Activated CD8-positive, alpha-beta memory T cell treated with anti-CD3 and anti-CD28 coated beads, Interleukin-2, amount 50 U/mL, for 48 hours (primary cell): ENCODE data around the gene NXN.
"Not testable (repeated sequence)": the region's sequence is repeated elsewhere in the genome, so short reads cannot be mapped to it uniquely, and the experiment has no call there.

Experiments used
- DNase-seq: peaks from one replicate; pipeline ENCODE4 v3.0.0-alpha.2; 2020

NXN gene

DNA sequence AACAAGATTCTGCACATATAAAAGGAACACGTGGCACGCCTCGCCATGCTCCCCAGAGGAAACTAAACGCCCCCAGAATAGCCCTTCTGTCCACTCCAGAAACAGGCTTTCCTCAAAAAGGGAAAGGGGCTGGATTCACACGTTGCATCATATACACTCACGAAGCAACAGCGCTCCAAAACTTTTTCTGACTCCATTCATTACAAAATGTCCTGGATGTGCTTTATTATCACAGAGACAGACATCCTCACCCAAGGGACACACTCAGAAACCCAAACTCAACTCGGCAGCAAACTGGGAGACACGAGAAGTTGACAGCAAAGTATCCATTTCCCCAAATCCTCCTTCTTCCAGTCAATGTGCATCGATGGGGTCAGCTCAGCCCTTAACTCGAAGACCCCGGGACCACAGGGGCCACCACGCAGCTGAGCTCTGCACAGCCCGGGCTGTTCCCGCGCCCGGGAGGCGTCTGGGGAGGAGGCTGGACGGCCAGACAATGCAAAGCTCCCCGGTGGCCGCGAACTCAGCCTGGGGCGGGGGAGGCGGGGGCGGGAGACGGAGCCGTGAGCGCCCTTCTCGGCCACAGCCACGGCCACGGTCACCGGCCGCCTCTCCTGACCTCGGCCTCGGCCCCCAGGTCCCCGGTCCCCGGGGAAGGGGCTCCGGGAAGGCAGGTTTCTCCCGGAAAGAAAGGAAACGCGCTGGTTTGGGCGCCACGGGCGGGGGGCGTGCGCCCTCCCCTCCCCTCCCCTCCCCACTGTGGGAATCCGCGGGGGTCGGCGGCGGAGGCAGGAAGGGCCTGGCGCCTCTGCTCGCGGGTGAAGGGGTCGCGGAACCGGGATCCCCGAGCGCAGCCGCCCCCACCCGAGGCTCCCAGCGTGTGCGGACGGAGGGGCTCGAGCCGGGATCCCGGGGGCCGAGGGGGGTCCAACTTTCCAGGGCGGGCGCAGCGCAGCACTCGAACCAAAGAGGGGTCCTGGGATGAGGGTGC is 1.2 kb downstream of the NXN start:
- no peak for DNase-seq

DNA sequence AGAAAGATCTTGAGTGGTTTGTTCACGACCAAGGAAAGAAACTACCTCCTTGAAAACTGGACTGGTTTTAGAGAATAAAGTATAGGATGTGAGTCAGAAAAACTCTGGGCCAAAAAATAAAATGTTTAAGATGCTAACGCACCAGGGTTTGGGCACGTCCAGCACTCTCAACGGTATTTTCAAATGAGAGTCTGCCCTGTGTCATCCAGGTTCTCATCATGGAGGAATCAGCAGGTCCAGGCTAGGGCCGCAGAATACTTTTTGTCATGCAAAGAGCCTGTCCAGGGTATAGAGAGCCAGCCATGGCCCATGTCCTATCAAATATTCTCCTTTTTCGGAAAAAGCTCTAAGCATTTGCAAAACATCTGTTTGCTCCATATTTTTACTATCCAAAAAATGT is 2.4 kb downstream of the NXN start:
- no peak for DNase-seq

DNA sequence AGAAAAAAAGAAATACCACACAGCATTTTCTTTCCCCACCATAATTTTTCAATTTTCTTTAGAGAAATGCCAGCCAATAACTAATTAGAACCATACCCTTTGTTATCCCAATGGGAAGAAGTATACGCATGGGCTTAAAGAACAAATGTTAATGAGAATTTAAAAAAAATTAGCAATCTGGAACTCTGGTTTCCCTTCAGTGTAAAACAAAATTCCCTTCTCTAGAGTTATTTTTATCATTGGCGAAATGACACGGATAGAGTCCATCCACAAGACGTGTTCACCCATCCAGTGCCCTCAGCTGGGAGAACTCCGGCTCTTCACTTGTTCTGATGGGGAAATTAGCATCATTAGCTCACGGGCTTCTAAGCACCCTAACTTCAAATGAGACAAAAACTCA is 3.3 kb downstream of the NXN start:
- no peak for DNase-seq

DNA sequence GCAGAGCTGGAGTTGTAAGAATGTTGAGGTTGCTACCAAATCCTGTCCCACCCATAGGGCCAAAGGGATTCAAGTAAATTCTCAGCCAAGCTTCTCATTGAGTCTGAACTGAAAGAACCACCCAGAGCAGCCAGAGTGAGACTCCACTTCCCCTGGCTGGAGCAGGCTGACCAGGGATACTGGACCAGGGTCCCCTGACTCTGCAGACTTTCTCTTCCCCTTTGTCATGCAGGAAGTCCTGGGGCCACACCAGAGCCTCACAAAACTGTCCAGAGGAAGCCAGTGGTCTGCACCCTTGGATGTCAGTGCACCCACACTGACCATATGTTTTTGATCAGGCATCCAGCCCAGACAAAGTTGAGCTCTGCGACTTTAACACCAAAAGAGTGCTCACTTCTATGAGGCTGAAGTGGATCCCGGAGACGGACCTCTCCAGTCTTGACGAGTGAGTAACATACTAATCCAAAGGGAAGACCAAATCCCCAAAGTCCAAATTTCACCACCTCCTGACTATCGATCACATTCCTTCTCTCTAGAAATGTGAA is 4.1 kb downstream of the NXN start:
- no peak for DNase-seq

DNA sequence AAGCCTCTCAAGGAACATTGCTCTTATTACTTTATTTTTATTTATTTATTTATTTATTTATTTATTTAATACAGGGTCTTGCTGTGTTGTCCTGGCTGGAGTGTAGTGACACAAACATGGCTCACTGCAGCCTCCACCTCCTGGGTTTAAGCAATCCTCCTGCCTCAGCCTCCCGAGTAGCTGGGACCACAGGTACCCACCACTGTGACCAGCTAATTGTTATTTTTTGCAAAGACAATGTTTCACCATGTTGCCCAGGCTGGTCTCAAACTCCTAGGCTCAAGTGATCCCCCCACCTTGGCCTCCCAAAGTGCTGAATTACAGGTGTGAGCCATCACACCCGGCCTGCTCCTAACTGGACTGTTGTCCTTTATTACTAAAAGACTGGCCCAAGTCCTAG is 4.8 kb downstream of the NXN start:
- DNase-seq, result not testable (repeated sequence)

DNA sequence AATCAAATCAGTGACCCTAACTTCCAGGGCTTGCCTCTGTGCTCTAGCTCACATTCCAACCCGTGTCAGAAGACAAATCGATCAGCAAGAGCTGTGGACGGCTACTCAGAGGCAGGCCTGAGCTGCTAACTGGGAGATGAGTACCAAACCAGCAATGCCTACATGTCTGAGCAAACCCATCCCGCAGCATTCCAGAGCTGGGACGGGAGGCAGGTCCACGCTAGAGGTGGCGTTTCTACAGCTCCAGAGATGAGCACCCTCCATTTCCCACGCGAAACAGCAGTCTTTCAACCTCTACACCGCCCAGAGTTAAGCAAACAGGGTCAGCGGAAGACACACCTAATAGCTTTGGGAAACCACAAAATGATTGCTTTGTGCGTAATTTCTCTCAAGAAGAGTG is 6.5 kb downstream of the NXN start:
- DNase-seq, result no peak

DNA sequence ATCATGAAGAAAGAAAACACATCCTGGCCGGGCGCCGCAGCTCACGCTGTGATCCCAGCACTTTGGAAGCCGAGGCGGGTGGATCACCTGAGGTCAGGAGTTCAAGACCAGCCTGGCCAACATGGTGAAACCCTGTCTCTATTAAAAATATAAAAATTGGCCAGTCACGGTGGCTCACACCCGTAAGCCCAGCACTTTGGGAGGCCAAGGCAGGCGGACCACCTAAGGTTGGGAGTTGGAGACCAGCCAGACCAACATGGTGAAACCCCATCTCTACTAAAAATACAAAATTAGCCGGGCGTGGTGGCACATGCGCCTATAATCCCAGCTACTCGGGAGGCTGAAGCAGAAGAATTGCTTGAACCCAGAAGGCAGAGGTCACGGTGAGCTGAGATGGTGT is 7.7 kb downstream of the NXN start:
- not testable (repeated sequence) for DNase-seq

DNA sequence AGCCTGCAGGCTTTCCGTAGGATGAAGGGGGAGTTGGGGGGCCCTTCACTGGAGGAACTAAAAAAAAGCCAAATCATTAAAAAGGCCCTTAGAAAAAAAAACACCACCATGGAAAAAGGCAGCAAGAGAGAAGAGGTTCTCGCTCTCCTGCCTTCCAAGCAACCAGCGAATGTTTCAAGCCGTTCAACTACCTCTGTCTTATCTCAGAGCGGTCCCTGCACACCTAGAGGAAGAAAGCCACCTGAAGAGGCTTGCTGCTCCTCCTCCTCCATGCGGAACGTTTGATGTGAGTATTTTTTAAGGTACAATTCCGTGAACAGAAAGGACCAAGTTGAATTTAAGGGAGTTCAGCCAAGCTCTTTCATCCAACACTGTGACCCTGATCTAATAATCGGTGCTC is 9.2 kb downstream of the NXN start:
- DNase-seq, result no peak

DNA sequence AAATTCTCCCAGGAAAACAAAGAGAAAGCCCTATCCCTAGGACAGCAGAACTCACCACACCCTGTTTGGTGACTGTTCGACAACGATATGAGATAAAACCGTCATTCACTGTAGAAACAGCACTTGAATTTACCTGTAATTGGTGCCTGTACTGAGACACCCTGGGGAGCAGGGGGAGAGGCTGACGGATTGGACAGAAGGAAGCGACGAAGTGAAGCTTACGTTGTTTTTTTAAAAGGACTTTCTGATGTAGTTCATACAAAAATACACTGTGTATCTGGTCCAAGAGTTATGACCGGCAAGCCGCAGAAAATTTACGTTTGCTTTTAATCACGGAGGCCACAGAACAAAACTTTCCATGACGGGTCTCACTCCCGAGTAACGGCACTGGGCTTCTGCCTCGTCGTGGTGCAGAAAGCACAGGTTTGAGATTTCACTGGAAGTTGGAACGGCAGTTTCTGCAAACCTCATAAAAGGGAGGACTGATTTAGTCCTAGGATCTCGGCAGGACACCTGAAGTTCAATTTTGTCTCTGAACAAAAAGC is 9.7 kb downstream of the NXN start:
- no peak for DNase-seq

DNA sequence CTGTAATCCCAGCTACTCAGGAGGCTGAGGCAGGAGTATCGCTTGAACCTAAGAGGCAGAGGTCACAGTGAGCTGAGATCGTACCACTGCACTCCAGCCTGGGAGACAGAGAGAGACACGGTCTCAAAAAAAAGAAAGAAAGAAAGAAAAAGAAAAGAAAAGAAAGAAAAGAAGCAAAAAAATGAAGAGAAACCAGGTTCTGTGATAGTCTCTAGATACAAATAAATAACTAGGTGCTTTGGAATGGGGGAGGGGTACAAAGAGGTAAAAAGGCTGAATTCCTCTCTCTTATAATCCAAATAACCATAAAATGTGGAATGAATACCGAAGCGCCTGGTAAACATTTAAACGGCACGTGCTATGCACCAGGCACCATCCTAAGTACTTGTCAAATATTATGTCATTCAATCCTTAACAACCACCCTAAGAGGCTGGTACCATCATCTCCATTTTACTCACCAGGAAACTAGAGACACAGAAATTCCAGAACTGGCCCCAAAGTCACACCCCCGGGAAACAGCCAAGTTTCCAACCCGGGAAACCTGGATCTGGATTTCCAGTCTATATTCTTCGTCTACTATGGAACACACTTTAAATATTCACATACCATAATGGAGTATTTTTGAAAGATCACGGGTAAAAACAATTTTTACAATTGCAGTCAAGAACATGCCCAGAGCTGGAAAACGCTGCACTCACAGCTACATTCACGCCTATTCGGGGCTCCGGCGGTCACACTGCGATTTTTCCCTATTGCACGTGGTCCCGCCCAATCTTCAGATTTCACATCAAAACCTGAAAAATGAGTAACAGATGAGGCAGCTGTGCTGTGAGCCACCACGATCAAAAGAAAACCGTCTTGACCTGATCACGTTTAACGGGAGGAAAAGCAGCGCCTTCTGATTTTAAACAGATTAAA is 10.5 kb downstream of the NXN start:
- no peak for DNase-seq

DNA sequence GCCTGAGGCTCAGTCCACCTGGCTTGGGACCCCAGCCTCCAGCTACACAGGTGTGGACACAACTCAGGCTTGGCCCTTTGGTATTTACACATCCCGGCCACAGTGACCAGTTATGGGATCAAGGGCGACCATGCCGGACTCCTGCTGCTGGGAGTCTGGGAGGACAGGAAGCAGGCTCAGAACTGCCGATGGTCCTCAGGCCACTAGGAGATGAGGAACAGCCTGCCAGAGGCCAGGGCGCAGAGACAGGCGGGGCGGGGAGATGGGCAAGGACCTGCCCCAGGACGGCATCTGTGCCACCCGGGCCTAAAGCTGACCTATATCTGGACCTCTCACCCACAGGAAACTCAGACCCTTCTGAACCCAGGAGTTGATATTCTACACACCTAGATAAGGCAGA is 12.5 kb downstream of the NXN start:
- no peak for DNase-seq

DNA sequence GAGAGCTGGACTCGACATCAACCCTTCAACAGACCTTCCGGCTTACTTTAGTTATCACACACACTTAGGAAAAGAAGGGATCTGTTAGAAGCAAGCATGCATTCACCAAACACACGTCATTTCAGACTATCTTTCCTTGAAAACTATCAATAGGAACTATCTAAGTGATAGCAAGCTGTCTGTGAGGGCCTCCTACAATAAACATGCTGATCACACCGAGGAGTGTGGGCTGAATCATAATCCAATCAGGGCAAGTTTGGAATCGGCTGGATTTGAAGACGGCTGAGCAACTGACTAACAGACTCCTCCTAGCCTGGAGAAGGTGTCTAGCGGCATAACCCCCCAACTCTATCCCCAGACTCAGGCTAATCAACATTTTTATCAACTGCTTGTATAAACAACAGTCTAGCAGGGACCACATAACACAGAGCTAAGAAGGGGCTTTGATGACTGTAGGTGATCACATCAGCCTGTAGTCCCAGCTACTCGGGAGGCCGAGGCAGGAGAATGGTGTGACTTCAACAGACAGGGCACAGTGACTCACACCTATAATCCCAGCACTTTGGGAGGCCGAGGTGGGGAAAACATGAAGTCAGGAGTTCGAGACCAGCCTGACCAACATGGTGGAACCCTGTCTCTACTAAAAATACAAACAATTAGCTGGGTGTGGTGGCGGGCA is 14.1 kb downstream of the NXN start:
- DNase-seq, result no peak

DNA sequence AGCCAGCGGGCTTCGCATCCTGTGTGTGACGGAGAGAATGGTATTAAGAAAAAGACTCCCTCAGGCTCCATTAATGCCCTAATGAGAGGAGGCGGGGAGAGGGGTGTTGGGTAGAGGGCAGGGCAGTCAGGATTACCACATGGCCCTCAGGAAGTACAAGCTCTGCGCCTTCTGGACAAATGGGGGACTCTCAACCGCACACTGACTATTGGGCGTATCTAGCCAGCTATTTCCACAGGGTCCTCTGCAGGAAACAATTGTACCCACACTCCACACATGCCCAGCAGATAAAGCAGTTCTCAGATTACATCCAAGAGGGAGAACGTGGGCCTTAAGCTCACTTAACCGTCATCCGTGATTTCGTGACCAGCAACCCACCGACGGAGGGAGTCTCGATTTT is 14.7 kb downstream of the NXN start:
- no peak for DNase-seq

DNA sequence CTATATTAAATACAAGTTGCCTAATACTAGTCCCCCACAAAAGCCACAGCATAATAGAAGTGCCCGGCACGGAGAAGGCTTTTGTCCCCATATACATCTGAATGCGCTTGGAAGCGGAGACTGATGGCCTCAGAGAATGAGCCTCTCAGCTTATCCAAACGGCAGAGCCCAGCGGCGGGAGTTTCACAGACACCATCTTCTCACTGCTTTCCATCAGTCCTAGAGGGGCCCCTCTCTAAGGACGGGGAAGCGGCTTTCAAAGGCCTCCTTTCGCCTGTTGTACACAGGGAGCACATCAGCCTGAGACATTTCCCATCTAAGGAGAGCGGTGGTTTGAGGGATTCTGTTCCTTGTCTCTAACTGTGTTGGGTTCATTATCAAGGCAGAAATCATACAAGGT is 16.9 kb downstream of the NXN start:
- no peak for DNase-seq

DNA sequence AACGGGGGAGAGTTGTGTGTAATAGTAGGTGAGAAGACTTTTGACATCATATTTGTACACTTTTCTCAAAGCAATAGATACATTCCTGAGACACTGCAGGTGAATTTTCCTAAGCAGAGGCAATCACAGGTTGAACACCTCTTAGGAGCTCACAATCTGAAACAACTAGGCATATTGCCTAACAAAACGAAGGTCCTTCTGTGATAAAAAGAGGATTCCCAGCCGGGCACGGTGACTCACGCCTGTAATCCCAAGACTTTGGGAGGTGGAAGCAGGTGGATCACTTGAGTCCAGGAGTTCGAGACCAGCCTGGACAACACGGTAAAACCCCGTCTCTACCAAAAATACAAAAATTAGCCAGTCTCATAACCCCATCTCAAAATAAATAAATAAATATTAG is 17.4 kb downstream of the NXN start:
- no peak for DNase-seq

DNA sequence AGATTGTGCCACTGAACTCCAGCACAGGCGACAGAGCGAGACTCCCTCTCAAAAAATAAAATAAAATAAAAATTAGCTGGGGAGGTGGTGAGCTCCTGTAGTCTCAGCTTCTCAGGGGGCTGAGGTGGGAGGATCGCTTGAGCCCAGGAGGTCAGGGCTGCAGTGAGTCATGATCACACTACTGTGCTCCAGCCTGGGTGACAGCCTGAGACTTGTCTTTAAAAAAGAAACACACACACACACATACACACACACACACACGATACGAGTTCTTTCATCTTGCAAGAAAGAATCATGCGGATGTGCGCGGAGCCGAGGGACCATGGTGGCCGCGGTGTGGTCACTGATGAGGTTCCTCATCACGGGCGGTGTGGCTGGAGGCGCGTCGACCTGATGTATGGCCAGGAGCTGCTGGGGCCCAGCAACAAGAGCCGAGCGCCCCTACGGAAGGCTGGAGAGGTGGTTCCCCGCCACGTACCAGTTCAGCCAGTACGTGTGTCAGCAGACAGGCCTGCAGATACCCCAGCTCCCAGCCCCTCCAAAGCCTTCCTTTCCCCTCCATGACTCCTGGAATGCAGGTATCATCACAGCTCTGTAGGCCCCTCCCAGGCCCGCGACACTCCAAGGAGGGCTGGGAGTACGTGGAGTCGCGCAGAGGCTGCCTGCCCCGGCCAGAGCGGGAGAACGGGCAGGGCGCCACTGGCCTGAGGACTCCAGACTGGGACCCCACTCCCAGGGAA is 20.7 kb downstream of the NXN start:
- DNase-seq, result no peak

DNA sequence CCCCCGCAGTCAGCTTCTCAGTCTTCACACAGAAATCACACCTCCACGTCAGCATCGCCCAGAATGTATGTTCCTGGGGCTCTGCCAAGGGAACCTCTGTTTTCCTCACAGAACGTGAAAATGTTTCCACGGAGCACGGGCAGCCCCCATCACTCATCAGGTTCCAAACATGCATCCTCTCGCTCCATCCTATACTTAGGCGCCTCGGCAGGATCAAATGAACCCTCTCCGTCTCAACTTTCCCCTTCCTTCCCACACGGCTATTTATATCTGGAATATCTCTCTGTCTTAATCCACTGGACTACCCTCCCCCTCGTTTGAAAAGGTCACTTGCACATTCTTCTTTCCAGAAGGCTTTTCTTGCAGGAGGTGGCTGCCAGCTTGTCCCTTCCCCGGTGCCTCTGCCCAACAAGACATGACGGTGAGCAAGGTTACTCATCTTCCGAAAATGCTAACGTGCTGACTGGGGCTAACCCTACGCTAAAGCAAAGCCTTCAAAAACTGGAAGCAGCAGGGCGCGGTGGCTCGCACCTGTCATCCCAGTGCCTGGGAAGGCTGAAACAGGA is 21.6 kb downstream of the NXN start:
- no peak for DNase-seq

DNA sequence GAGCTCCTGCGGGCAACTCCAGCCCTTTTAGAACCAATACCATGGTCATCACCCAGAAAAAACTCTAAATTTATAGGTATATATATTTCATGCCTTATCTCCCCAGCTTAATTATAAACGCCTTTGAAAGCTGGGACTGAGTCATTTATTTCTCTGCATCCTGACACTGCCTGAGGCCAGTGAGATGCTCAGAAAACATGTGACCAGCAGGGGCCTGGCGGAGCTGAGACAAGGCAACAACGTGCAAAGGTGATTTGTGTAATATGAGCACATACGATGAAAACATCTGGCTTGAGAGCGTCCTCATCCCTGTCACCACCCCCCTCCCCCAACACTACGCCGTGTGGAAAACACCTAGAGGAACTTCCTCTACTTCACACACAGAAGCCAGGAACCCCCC is 22.7 kb downstream of the NXN start:
- no peak for DNase-seq

DNA sequence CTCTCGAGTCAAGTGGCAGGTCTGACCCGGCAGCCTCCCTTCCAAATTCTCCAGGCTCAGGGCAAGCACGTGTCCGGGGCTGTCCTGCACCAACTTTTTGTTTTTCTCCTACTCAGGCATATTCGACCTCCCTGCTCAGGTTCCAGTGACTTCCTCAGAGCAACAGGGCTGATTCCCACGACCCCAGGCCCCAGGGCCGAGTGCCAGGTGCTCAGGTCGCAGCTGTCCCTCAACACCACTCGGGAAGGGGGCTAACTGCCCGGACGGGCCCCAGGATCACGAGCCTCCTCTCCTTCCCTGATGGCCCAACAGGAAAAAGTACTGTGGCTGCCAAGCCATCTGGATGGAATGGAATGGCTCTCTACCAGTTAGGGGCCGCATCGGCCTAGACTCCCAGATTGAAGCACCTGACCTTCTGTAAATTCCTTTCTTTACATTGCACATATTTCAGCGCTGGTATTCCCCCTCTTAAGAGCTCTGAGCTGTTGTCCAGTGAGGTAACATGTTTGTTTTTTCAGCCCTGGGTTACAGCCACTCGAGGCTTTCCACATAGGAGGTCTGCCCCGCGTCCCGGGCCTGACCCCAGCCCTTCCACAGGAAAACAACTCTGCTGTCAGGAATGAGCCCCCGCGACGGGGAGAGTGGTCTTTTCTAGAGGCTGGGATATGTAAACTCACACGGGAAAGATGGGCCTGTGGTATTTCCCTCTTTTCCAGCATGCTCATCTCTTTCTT is 25.0 kb downstream of the NXN start:
- no peak for DNase-seq

DNA sequence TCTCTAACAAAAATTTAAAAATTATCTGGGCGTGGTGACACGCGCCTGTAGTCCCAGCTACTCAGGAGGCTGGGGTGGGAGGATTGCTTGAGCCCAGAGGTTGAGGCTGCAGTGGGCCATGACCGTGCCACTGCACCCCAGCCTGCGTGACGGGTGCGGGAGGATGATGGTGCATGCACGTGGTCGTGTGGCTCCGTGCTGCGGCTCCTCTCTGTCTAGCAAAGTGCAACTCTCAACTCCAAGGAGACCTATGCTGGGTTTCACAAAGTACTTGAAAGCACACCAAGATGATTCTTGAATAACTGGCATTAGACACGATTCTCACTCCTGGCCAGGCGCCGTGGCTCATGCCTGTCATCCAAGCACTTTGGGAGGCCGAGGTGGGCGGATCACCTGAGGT is 25.8 kb downstream of the NXN start:
- no peak for DNase-seq

DNA sequence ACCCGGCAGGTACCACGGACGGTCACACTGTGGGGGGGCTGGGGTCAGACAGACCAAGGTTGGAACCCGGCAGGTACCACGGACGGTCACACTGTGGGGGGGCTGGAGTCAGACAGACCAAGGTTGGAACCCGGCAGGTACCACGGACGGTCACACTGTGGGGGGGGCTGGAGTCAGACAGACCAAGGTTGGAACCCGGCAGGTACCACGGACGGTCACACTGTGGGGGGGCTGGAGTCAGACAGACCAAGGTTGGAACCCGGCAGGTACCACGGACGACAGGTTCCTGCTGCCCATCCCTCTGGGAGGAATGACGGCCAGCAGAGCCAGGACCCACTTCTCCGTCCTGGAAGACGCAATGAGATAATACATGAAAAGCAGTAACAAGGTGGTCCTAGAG is 27.0 kb downstream of the NXN start:
- not testable (repeated sequence) for DNase-seq
